ENCODE measurements around the gene TCF12.

DNA sequence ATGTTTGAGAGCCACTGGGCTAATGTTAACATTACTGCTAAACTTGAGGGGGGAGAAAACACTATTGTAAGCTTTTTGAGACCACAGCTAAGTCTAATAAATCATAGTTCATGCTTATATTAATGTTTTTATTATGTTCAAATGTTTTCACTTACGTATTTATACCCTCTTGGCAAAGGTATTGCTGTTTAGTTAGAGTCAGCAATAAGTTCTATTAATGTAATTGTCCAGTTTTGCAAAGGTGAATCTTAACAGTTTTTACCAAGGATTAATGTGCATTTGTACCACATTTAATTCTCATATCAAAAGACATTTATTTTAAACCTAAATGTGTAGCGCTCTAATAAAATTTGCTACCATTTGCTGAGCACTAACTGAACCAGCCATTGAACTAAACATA is 251.2 kb downstream of the TCF12 start:
- TF ChIP-seq, protein P1, sequence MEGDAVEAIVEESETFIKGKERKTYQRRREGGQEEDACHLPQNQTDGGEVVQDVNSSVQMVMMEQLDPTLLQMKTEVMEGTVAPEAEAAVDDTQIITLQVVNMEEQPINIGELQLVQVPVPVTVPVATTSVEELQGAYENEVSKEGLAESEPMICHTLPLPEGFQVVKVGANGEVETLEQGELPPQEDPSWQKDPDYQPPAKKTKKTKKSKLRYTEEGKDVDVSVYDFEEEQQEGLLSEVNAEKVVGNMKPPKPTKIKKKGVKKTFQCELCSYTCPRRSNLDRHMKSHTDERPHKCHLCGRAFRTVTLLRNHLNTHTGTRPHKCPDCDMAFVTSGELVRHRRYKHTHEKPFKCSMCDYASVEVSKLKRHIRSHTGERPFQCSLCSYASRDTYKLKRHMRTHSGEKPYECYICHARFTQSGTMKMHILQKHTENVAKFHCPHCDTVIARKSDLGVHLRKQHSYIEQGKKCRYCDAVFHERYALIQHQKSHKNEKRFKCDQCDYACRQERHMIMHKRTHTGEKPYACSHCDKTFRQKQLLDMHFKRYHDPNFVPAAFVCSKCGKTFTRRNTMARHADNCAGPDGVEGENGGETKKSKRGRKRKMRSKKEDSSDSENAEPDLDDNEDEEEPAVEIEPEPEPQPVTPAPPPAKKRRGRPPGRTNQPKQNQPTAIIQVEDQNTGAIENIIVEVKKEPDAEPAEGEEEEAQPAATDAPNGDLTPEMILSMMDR (IDR thresholded peaks at IDR 0.05) = no peak
- TF ChIP-seq SIN3A (IDR thresholded peaks at IDR 0.05; ENCODE audit: borderline replicate concordance, insufficient read depth, low read depth, low read length) = no peak
- TF ChIP-seq POLR2AphosphoS5 (IDR thresholded peaks at IDR 0.05; ENCODE audit: low read depth, low read length) = no peak
